ENCODE measurements around the gene RGS7.
"Not testable (repeated sequence)": the region's sequence is repeated elsewhere in the genome, so short reads cannot be mapped to it uniquely, and the experiment has no call there.

The RGS7 gene

DNA sequence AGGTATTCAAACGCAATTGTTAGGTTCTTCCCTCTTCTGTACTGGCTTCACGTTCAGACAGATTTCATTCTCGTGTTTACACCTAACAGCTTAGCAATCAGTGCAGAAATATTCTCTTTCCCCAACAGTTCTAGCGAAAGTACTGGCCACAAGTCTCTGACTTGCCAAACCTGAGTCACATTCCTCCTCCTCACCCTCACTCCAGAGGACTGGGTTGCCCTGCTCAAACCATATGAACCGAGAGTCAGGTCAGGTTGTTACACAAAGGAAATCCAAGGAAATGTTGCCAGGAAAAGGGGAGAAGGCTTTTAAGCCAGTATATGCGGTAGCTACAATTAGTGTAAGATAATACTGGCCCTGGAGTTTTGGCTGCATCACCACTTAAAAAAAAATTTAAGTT lies 282.5 kb downstream of the RGS7 start:
- no peak for DNase-seq

- DNase-seq, result no peak
These were observed 288.6 kb downstream of the RGS7 start for GRCh38 chr1:241068359-241068758.

DNA sequence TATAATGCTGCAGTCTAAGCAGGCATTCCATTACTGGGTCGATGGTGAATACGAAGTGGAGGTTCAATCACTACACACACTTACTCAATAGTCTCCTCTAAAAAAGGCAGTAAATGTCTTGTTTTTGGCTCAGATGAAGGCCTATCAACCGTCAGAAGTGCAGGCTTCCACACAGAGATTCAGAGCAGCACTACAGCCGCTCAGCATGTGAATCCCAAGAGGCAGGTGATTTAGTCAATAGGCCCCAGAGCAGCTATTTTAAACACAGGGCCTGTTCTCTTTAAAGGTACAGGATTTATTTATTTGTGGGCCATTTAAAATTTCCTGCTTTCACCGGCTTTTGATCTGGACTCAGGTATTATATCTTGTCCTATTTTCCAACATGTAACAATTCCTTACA lies 293.7 kb downstream of the RGS7 start:
- DNase-seq, result no peak

DNA sequence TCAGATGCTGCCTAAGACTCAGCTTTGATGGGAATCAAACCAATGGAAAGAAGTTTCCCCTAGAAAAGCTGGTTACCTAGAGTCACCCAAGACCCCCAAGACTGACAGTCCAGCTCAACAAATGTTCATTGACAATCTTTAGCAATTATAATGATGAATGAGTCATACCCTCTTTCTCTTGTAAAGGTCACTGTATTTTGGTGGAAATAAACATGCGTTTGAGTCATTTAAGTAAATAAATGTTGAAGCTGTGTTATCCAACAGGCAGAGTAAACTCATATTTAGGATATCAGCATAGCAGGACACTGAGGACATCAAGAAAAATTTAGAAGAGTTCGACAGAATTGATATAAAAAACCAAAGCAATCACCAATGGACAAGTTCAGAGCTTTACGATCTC lies 295.9 kb downstream of the RGS7 start:
- no peak for DNase-seq

DNA sequence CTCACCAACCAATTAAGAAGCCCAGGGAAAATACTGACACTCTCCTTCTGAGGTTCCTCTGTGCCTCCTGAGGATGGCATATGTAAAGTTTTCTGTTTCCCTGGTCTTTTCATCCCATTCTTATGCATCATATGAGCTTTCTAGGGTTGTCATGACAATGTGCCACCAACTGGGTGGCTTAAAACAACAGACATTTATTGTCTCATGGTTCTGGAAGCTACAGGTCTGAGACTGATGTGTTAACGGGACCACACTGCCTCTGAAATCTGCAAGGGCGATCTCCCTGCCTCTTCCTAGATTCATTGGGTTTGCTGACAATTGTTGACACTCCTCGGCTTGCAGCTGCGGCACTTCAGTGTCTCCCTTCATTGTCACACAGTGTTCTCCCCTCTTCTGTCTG lies 308.4 kb downstream of the RGS7 start:
- no peak for DNase-seq

DNA sequence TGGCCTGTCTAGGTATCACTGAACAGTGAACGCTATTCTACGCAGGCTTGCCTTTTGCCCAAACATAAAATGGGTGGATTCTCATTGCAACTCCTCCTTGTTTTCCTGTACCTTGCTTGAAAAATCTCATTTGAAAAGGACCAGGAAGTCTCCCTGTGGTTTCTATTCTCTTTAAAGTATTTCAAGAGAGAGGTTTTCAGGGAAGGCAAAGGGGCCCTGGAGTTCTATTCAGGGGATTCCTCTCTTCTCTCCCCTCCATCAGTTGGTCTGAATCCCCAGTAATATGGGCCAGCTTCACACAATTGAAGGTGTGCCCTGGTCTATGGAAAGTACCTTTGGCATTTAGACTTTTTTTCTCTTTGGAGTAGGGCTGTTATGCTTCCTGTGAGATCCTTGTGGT lies 311.3 kb downstream of the RGS7 start:
- DNase-seq, result no peak

- DNase-seq, result no peak
These were observed 322.6 kb downstream of the RGS7 start for GRCh38 chr1:241034203-241034936.

GRCh38 chr1:241024834-241025233 lies 332.2 kb downstream of the RGS7 start:
- no peak for DNase-seq

GRCh38 chr1:241022366-241022765 lies 334.6 kb downstream of the RGS7 start:
- no peak for DNase-seq

- no peak for DNase-seq
These were observed 335.9 kb downstream of the RGS7 start for GRCh38 chr1:241020851-241021697.

GRCh38 chr1:241012708-241013340 lies 344.2 kb downstream of the RGS7 start:
- no peak for DNase-seq

DNA sequence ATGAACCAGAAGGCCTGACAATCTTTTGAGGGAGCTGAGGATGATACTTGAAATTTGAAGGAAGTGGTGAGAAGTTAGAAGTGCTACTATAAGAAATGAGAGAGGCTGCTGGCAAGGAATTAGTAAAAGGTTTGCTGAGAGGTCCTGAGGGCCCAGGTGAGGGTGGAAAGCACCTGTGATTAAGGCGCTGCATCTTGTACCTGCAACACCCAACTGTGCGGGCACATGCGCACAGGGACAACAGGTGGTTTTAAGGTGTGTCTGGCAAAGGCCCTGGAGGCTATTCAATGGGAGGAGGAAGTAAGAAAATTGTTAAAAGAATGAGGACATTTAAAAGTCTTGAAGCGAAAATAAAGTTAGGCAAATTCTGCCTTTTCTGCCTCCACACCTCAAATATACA lies 349.3 kb downstream of the RGS7 start:
- no peak for DNase-seq

- DNase-seq, result no peak
These were observed 357.2 kb downstream of the RGS7 start for GRCh38 chr1:240999826-241000225.

GRCh38 chr1:240998441-240999015 lies 358.5 kb downstream of the RGS7 start:
- no peak for DNase-seq

DNA sequence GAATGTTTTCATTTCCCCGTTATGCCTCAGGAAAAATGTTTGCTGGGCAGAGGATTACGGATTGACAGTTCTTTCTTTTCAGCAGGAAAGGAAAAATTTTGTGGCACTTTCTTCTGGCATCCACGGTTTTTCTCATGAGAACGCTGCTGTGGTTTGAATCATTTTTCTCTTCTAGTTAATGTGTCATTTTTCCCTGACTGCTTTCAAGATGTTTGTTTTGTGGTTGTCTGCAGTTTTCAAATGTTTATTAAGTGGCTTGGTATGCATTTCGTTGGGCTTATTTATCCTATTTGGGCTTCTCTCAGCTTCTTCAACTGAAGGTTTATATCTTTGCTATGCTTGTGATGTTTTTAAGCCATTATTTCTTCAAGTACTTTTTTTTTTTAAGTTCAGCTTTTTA lies 359.0 kb downstream of the RGS7 start:
- no peak for DNase-seq

DNA sequence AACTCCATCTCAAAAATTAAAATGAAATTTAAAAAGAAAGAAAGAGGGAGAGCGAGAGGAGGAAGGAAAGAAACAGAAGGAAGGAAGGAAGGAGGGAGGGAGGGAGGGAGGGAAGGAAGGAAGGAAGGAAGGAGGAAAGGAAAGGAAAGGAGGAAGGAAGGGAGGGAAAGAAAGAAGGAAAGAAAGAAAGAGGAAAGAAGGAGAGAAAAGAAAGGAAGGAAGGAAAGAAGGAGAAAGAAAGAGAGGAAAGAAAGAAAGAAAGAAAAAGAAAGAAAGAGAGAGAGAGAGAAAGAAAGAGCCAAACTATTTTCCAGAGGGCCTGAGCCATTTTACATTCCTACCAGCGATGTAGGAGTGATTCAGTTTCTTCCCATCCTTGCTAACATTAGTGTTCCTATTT lies 364.0 kb downstream of the RGS7 start:
- DNase-seq, result no peak

GRCh38 chr1:240991230-240991629 lies 365.8 kb downstream of the RGS7 start:
- DNase-seq, result no peak

- DNase-seq, result no peak
These were observed 369.1 kb downstream of the RGS7 start for GRCh38 chr1:240987928-240988327.

GRCh38 chr1:240985081-240985480 lies 371.9 kb downstream of the RGS7 start:
- no peak for DNase-seq

DNA sequence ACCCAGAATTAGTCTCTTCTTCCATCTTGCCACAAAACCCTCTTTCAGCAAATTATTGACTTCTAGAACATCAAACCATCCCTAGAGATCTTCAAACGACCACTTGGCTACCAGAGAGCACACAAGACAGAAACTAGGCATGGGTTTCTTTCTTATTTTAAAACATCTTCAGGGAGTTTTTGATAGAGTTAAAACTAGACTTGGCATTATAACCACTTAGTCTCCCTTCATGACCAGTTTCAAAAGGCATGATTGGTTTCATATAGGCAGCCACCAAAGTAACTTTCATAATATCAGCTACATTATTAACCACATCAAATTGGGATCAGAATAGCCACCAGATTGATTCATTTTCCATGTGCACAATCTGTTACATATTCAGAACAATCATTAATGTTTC lies 376.7 kb downstream of the RGS7 start:
- DNase-seq, result no peak

GRCh38 chr1:240976685-240977084 lies 380.3 kb downstream of the RGS7 start:
- DNase-seq, result no peak

- DNase-seq, result no peak
These were observed 383.1 kb downstream of the RGS7 start for GRCh38 chr1:240973875-240974274.

GRCh38 chr1:240972059-240972458 lies 384.9 kb downstream of the RGS7 start:
- DNase-seq, result not testable (repeated sequence)

- no peak for DNase-seq
These were observed 386.8 kb downstream of the RGS7 start for GRCh38 chr1:240970253-240970652.

Data from NCI-H1048 (cell line).